Measurements from ENCODE around the gene VIPR2.

VIPR2 gene

GRCh38 chr7:159019111-159019510 lies 125.6 kb downstream of the VIPR2 start:
- H3K9me3 ChIP-seq (ENCODE audit: severe bottlenecking), result no peaks in the 10 kb centered on the region
- no peaks in the 10 kb centered on the region for H3K36me3 ChIP-seq
- TF ChIP-seq, protein P1, sequence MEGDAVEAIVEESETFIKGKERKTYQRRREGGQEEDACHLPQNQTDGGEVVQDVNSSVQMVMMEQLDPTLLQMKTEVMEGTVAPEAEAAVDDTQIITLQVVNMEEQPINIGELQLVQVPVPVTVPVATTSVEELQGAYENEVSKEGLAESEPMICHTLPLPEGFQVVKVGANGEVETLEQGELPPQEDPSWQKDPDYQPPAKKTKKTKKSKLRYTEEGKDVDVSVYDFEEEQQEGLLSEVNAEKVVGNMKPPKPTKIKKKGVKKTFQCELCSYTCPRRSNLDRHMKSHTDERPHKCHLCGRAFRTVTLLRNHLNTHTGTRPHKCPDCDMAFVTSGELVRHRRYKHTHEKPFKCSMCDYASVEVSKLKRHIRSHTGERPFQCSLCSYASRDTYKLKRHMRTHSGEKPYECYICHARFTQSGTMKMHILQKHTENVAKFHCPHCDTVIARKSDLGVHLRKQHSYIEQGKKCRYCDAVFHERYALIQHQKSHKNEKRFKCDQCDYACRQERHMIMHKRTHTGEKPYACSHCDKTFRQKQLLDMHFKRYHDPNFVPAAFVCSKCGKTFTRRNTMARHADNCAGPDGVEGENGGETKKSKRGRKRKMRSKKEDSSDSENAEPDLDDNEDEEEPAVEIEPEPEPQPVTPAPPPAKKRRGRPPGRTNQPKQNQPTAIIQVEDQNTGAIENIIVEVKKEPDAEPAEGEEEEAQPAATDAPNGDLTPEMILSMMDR (IDR thresholded peaks at IDR 0.05; ENCODE audit: low read depth, low read length), result no peak
- no peaks in the 10 kb centered on the region for H3K27me3 ChIP-seq (ENCODE audit: insufficient read depth, low read depth, severe bottlenecking)
- no peak for DNase-seq
- no peak overlapping the region for H3K4me3 ChIP-seq (ENCODE audit: low read depth, low read length)
- H3K27ac ChIP-seq, result no peak overlapping the region

DNA sequence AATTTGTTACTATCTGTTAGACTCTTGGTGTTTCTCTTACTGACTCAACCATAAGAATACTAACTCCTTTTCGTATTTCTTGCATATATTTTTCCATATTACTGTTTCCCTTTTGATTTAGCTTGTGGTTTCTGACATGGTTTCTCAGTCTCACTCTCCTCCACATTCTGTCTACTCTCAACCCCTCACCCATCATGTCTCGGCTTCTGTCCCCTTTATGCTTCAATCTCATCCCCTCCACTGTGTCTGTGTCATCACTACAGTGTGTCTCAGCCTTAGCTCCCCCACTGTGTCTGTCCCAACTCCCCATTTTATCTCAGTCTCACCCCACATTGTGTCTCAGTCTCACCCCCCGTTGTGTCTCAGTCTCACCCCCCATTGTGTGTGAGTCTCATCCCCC lies 126.9 kb downstream of the VIPR2 start:
- Histone ChIP-seq H3K9me3 (ENCODE audit: severe bottlenecking) (no peaks in the 10 kb centered on the region), H3K27ac (no peak overlapping the region), H3K4me3 (ENCODE audit: low read depth, low read length) (no peak overlapping the region), H3K36me3 (no peaks in the 10 kb centered on the region), H3K27me3 (ENCODE audit: insufficient read depth, low read depth, severe bottlenecking) (no peaks in the 10 kb centered on the region)
- no peak for DNase-seq
- TF ChIP-seq, protein P1 (IDR thresholded peaks at IDR 0.05; ENCODE audit: low read depth, low read length), result no peak

DNA sequence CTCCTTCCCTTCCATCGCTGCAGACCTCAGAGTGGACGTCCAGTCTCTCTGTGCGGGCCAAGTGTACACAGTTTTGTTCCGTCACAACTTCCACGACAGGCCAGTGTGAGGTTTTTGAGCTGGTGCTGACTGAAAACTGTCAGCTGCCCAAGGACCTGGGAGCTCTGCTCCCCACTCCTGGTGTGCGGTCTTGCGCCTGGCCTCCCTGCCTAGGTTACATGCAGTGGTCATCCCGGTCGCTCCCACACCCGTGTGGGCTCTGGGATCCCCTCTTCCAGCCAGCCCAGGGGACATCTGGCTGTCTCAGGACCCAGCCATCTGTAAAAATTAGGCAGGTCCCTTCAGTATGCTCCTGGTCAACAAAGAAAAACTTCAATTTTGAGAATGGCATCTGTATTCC lies 127.5 kb downstream of the VIPR2 start:
- H3K9me3 ChIP-seq (ENCODE audit: severe bottlenecking), result no peaks in the 10 kb centered on the region
- H3K27me3 ChIP-seq (ENCODE audit: insufficient read depth, low read depth, severe bottlenecking), result no peaks in the 10 kb centered on the region
- no peak overlapping the region for H3K27ac ChIP-seq
- TF ChIP-seq, protein P1 (IDR thresholded peaks at IDR 0.05; ENCODE audit: low read depth, low read length), result no peak
- no peaks in the 10 kb centered on the region for H3K36me3 ChIP-seq
- H3K4me3 ChIP-seq (ENCODE audit: low read depth, low read length), result no peak overlapping the region
- DNase-seq, result no peak

- TF ChIP-seq, protein P1 (IDR thresholded peaks at IDR 0.05; ENCODE audit: low read depth, low read length), result no peak
- no peak overlapping the region for H3K4me3 ChIP-seq (ENCODE audit: low read depth, low read length)
- H3K9me3 ChIP-seq (ENCODE audit: severe bottlenecking), result no peaks in the 10 kb centered on the region
- no peaks in the 10 kb centered on the region for H3K27me3 ChIP-seq (ENCODE audit: insufficient read depth, low read depth, severe bottlenecking)
- H3K36me3 ChIP-seq, result no peaks in the 10 kb centered on the region
- no peak overlapping the region for H3K27ac ChIP-seq
- no peak for DNase-seq
Measured at GRCh38 chr7:159016591-159016990, 128.1 kb downstream of the VIPR2 start.

DNA sequence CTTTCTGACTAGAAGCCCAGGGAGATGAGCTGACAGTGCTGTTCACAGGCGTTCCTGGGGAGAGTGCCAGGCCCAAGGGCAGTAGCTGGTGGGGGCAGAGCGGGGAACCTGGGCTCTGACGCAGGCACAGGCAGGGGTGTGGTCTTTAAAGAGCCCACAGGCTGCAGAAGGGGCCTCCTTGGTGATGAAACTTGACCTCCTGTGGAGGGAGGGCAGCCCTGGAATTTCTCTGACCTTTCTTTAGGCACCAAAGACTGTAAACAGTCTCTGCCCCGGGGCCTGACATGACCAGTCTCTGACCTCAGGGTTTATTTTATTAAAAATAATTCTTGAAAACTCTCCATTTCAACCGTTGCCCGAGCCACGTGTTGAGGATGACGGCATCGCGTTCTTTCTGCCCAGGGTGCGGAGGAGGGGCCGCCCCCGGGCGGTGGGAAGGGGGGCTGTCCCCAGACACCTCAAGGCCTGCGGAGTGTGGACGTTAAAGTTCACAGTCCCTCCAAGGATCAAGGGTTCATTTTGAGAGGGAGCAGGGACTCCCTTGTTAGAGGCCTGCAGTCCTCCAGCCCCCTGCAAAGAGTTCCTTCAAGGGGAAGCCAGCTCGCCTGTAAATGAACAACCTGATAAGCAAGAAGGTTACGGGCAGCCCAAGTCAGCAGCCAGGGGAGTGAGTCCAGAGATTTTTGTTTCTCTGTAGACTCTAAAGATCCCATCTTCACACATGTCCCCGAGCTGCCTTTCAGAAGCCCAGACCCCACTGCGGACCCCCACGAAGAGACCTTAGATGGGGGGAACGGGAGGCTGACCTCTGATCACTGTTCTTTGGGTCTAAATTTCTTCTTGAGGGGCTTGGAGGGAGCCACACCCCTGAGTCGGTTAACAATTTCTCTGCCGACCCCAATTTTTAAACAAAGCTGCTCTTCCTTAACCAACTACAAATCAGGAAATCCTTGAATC lies 128.9 kb downstream of the VIPR2 start:
- H3K4me3 ChIP-seq (ENCODE audit: low read depth, low read length), result no peak overlapping the region
- no peak for DNase-seq
- H3K27me3 ChIP-seq (ENCODE audit: insufficient read depth, low read depth, severe bottlenecking), result no peaks in the 10 kb centered on the region
- no peaks in the 10 kb centered on the region for H3K9me3 ChIP-seq (ENCODE audit: severe bottlenecking)
- no peak overlapping the region for H3K27ac ChIP-seq
- no peaks in the 10 kb centered on the region for H3K36me3 ChIP-seq
- TF ChIP-seq, protein P1 (IDR thresholded peaks at IDR 0.05; ENCODE audit: low read depth, low read length), result no peak

Measured in WERI-Rb-1 (cell line).